ENCODE measurements around the gene GAL3ST3.
"Not testable (repeated sequence)": the region's sequence is repeated elsewhere in the genome, so short reads cannot be mapped to it uniquely, and the experiment has no call there.

The GAL3ST3 gene

DNA sequence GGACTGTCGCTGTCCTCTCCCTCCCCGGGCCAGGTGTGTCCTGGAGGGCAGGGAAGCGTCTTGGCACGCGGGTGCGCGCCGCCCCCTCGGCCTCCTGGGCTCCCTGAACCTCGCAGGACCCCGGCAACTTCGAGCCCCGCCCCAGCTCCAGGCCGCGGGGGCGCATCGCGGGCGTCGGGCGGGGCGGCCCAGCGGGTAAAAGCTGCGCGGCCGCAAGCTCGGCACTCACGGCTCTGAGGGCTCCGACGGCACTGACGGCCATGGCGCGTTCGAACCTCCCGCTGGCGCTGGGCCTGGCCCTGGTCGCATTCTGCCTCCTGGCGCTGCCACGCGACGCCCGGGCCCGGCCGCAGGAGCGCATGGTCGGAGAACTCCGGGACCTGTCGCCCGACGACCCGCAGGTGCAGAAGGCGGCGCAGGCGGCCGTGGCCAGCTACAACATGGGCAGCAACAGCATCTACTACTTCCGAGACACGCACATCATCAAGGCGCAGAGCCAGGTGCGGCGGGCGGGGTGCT lies 37.1 kb downstream of the GAL3ST3 start, which contains the start of gene CST6:
Gene CST6 (plus strand): TSS at position 224 of the 519 bp plus-strand sequence. CDS start 37 bp downstream, at position 261.
- no peak for DNase-seq

DNA sequence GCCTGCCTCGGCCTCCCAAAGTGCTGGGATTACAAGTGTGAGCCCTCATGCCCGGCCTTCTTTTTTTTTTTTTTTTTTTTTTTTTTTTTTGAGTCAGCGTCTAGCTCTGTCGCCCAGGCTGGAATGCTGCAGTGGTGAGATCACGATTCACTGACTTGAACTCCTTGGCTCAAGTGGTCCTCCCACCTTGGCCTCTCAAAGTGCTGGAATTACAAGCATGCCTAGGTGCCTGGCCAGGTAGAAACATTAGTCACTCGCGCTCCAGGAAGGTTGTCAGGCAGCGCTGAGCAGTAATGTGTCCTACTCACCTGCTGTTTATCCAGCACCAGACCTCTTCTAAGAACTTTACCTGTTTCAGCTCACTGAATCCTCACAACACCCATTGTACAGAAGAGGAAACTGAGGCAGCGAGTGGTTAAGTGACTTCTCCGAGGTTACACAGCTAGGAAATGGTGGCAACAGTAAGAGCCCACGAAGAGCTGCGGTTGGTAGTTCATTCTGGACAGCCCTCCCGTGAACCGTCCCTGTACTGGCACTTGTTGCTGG lies 37.6 kb downstream of the GAL3ST3 start:
- peak; percentile 93 for DNase-seq

- not testable (repeated sequence) for DNase-seq
Observed at GRCh38 chr11:66010036-66010435, 38.9 kb downstream of the GAL3ST3 start.

GRCh38 chr11:66008468-66009101 lies 40.4 kb downstream of the GAL3ST3 start:
- DNase-seq: peak; percentile 15

DNA sequence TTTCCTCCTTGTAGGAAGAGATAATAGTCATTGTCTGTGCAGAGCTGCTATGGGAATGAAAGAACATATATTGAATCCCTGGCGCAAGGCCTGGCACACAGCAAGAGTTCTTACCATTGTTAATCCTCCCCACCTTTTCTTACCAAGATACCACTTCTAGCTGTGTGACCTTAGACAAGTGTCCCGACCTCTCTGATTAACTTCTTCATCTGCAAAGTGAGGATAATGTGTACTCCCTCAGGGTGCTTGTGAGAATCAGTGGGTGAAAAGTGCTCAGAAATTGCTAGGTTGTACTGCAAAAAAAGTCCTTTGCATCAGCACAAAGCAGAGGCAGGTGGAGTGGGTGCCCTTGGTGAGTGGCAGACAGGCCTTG lies 40.9 kb downstream of the GAL3ST3 start:
- no peak for DNase-seq

GRCh38 chr11:66007201-66007634 lies 41.7 kb downstream of the GAL3ST3 start:
- no peak for DNase-seq

DNA sequence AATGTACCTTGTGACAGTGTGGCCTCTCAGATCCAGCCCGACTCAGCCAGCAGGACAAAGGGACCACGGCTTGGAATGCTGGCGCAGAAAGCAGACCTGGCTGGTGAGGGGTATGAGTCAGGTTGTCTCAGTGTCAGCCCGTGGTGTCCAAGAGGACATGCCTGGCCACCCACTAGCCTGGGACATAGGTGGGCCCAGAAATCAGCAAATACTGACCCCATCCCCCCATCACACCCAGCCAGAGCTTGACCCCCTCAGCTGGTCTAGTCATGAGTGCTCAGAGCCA lies 42.1 kb downstream of the GAL3ST3 start:
- no peak for DNase-seq

DNA sequence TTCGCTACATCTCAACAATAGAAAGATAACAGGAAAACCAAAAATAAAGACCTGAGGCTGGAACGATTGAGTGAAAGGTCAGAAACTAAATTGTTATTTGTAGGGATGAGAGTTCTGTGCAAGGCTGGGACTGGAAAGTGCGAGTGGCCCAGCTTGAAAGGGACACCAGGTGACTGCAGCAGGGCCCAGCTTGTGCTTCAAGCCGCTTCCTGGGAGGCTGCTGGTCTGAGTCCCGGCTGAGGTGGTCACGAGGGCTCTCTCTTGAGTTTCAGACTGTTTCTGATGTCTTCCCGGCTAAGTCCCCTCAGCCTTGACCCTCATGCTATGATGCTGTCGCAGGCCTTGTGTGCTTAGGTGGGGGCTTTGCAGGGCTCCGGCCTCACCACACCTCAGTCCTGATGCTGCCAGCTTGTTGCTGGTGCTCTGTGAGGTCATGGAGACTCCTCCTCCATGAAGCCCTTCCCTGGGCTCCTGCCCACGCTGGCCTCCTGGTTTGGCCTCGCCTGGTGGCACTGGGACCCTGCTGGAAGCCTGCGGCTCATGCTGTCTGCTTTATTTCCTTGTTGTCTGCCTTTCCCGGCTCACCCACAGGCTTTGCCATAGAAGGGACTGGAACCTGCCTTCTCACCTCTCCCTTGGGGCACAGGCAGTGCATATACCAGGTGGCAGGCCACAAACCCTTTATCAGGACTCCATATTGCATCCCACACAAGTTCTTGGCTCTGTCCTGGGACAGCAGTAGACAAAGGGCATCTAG lies 42.6 kb downstream of the GAL3ST3 start:
- no peak for DNase-seq

DNA sequence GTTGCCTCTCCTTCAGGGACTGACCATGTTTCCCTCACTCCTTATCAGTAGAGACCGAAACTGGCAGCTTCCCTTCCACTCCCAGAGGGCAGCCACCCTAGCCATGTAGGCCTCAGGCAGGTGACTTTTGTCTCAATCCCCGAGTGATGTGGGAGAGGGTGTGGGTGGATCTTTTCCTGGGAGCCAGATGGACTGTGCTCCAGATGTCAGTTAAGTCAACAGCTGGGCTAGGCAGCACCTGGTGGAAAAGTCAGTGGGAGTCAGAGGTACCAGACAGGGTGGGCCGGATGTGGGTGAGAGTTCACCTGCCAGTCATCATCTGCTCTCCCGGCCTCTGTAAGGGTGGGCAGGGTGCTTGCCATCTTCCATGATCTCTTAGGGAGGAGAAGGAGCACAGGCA lies 44.8 kb downstream of the GAL3ST3 start:
- DNase-seq: no peak

DNA sequence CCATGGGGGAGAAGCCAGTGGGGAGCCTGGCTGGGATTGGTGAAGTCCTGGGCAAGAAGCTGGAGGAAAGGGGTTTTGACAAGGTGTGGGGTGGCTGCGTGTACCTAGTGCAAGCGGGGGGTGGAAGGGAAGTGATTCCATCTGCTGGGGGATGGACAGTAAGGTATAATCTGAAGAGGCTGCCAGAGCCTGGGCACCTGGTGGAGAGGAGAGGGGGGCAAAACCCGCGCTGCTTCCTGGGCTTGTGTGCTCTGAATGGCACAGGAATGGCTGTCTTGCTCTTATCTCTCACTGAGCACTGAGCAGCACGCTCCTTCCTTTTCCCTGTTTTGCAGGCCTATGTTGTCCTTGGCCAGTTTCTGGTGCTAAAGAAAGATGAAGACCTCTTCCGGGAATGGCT lies 45.7 kb downstream of the GAL3ST3 start:
- no peak for DNase-seq

GRCh38 chr11:66002648-66003225 lies 46.2 kb downstream of the GAL3ST3 start:
- no peak for DNase-seq

GRCh38 chr11:66001942-66002647 lies 46.9 kb downstream of the GAL3ST3 start, which contains the start of the genes BANF1 and EIF1AD:
TSS of gene BANF1 (plus strand) at chr11:66002503. CDS start at chr11:66003251, 748 bp downstream.
TSS of gene EIF1AD (minus strand) at chr11:66002157. CDS start at chr11:66000389, 1,768 bp downstream.
- DNase-seq: peak; percentile 94

GRCh38 chr11:65997286-65997685 lies 51.7 kb downstream of the GAL3ST3 start:
- DNase-seq: no peak

DNA sequence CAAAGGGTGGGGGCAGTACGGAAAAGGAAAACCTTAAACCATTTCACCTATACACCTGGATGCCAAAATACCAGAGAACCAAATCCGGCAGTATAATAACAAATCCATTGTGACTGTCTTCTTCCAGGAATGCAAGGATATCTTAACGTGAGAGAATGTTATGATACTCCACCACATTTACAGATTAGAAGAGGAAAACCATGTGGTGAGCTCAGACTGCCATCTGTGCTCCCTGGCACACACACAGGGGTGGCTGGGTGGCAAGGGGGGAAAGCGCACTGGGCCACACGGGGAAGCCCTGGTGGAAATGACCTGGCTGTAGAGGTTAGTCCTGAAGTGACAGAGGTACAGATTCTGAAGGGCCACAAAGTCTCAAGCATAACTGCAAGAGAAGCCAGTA lies 56.9 kb downstream of the GAL3ST3 start:
- no peak for DNase-seq
